DMS53 treated with DMSO at 0.1 percent for 48 hours (cell line): Measurements from ENCODE around the gene CYP27C1.
A peak's percentile ranks its signal among the peaks of the same experiment; 100 is the strongest.
"Not testable (repeated sequence)": the region's sequence is repeated elsewhere in the genome, so short reads cannot be mapped to it uniquely, and the experiment has no call there.

ENCODE experiments used
- DNase-seq: peaks from one replicate; lab custom pipeline; 2025; ENCODE audit not compliant: unreplicated experiment; lab: John Stamatoyannopoulos, UW

The CYP27C1 gene

DNA sequence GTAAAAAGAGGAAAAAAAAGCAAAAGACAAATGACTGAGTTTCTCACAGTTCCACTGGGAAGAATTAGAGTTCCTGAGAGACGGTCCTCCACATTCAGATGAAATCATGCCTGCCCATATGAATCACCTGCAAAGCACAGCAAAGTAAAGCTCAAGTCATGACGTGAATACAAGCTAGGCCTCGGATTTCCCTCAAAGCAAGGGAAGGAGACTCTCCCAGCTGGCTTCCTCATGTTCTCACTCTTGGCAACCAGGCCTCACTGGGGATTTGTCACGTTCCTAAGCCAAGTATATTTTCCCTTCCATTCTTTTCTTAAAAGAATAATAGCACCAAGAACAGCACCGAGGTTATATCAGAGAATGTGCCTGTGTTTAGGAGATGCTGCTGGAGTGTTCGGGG, 47.0 kb downstream of the CYP27C1 start:
- DNase-seq: no peak

GRCh38 chr2:127172306-127172705, 47.8 kb downstream of the CYP27C1 start:
- DNase-seq: no peak

GRCh38 chr2:127170452-127171197, 49.5 kb downstream of the CYP27C1 start:
- DNase-seq: no peak

DNA sequence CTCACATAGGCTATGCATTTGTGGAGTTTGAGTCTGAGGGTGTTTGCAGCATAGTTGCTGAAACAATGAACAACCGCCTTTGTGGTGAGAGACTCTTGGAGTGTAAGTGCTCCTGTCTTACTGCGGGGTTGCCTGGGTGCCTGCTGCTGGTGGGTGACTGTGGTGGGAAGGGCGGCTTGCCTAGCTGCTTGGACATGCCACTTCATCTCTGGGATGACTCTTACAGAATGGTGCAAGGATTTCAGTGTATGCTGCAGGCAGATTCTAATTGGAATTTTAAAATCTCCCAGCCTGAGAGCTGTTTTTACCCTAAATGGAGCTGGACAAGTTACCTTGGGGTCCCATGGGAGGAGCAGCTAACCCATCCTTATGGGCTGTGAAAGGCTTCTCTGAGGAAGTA, 50.1 kb downstream of the CYP27C1 start:
- DNase-seq: no peak

GRCh38 chr2:127169066-127169660, 50.9 kb downstream of the CYP27C1 start:
- no peak for DNase-seq

GRCh38 chr2:127166231-127166860, 53.8 kb downstream of the CYP27C1 start:
- no peak for DNase-seq

DNA sequence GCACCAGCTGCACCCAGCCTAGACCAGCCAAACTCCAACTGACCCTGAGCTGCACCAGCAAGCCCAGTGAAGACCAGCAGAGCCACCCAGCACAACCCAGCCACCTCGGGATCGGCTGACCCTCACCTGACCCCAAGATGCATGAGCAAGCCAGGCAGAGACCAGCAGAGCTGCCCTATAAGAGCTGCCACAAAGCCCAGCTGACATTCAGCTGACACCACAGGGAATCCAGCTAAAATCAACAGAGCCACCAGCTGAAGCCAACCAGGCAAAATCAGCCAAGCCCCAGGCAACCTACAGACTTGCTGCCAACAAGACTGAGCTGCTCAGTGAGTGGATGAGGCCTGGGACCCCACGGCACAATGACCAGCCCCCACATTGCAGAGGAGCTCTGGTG, 54.6 kb downstream of the CYP27C1 start:
- DNase-seq: peak; percentile 86

- no peak for DNase-seq
Observed at GRCh38 chr2:127164761-127165538, 55.1 kb downstream of the CYP27C1 start.

- no peak for DNase-seq
Observed at GRCh38 chr2:127163921-127164320, 56.2 kb downstream of the CYP27C1 start.

GRCh38 chr2:127163090-127163406, 57.1 kb downstream of the CYP27C1 start:
- not testable (repeated sequence) for DNase-seq

- DNase-seq: no peak
Observed at GRCh38 chr2:127162261-127163089, 57.6 kb downstream of the CYP27C1 start.

DNA sequence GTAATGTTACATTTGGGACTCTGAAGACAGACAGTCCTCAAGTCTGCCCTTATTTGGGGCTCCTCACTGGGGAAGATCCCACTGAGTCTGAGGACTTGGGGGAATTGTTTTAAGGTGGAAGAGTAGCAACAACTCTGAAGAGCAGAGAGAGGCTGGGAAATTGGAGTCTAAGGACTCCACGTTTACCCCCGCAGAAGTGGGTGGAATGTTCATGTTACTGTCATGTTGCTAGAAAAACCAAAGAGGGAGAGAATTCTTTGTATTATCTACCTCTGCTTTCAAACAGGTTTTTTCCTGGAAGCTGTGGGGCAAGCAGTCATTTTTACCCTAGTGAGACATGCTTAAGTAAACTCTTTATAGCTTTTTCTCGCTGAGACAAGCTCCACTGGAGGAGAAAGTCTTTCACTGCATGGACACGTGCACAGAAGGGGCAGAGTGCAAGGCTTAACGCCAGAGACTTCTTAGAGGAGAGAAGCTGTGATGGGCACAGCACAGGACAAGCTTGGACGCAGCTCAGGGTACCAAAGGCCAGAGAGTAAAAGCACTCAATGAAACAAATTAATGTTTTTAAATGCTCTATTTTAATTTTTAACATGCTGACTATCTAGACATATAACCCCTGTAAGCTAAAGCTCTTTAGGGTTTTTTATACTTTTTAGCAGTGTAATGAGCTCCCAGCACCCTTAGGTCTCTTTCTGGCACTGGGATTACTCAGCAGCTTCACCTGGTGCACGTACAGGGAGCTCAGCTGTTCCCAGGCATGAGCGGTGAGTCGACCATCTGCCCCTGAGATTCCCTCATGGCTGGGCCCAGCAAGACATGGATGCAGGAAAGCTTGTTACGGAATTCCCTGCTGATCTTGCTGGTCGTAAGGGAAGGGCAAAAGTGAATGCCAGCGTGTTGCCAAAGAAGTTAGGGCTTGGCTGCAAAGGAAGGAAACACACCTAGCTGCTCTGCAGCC, 58.6 kb downstream of the CYP27C1 start:
- DNase-seq: no peak

DNA sequence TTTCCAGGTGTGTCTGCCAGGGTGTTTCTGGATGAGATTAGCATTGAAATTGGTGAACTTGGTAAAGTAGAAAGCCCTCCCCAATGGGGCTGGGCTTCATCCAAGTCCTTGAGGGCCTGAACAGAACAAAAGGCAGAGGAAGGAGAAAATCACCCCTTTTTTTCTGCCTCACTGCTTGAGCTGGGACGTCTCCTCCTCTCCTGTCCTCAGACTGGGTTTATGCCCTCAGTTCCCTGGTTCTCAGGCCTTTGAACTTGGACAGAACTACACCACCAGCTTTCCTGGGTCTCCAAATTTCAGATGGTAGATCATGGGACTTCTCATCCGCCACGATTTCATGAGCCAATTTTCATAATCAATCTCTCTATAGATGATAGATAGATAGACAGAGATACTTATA, 59.4 kb downstream of the CYP27C1 start:
- DNase-seq: no peak

- no peak for DNase-seq
Observed at GRCh38 chr2:127159543-127159942, 60.6 kb downstream of the CYP27C1 start.

- DNase-seq: no peak
Observed at GRCh38 chr2:127158614-127159290, 61.3 kb downstream of the CYP27C1 start.

- DNase-seq: no peak
Observed at GRCh38 chr2:127157651-127158485, 62.2 kb downstream of the CYP27C1 start.

- no peak for DNase-seq
Observed at GRCh38 chr2:127157114-127157513, 63.0 kb downstream of the CYP27C1 start.

GRCh38 chr2:127155947-127156346, 64.2 kb downstream of the CYP27C1 start:
- no peak for DNase-seq
